WI38 (cell line): ENCODE data around the gene ZNF799.
A peak's percentile ranks its signal among the peaks of the same experiment; 100 is the strongest.
"Not testable (repeated sequence)": the region's sequence is repeated elsewhere in the genome, so short reads cannot be mapped to it uniquely, and the experiment has no call there.

Source experiments
- H3K4me3 ChIP-seq: 2 replicates; pipeline ENCODE4 v1.5.1; 2011; ENCODE audit warnings: low read depth, mild to moderate bottlenecking, control low read depth, low read length
- TF ChIP-seq, protein P1 (sequence below): IDR thresholded peaks from 2 replicates; pipeline ENCODE4 v1.5.1; 2012; ENCODE audit warnings: low read depth, mild to moderate bottlenecking, control low read depth, low read length

ZNF799 gene

DNA sequence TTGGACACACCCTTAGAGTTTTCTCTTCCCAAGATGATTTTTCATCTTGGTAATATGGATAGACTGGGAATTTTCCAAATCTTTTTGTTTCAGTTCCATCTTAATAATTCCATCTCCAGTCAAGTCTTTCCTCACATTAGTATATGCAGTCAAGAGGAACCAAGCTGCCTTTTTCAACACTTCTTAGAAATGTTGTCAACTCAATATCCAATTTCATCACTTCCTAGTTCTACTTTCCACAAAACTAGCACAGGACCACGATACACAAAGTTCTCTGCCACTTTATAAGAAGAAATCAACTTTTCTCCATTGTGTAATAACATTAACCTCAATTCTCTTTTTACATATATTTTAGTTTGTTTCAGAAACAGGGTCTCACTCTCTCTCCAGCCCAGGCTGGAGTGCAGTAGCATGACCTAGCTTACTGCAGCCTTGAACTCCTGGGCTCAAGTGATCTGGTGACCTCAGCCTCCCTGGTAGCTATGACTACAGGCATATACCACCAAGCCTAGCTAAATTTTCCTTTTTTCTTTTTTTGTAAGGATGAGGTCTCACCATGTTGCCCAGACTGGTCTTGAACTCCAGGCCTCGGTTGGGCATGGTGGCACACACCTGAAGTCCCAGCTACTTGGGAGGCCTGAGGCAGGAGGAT, 24.3 kb upstream of the ZNF799 start:
- no peak overlapping the region for H3K4me3 ChIP-seq
- TF ChIP-seq, protein P1, sequence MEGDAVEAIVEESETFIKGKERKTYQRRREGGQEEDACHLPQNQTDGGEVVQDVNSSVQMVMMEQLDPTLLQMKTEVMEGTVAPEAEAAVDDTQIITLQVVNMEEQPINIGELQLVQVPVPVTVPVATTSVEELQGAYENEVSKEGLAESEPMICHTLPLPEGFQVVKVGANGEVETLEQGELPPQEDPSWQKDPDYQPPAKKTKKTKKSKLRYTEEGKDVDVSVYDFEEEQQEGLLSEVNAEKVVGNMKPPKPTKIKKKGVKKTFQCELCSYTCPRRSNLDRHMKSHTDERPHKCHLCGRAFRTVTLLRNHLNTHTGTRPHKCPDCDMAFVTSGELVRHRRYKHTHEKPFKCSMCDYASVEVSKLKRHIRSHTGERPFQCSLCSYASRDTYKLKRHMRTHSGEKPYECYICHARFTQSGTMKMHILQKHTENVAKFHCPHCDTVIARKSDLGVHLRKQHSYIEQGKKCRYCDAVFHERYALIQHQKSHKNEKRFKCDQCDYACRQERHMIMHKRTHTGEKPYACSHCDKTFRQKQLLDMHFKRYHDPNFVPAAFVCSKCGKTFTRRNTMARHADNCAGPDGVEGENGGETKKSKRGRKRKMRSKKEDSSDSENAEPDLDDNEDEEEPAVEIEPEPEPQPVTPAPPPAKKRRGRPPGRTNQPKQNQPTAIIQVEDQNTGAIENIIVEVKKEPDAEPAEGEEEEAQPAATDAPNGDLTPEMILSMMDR = no peak

DNA sequence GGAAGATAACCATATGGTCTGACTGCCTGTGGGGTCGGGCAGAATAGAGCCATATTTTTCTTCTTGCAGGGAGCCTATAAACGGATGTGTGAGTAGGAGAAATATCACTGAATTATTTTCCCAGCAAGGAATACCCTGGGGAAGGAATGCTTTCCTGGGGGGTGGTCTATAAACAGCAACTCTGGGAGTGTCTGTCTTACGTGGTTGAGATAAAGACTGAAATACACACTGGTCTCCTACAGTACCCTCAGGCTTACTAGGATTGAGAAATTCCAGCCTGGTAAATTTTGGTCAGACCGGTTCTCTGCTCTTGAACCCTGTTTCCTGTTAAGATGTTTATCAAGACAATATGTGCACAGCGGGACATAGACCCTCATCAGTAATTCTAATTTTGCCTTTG, 16.2 kb upstream of the ZNF799 start:
- H3K4me3 ChIP-seq = not testable (repeated sequence)

DNA sequence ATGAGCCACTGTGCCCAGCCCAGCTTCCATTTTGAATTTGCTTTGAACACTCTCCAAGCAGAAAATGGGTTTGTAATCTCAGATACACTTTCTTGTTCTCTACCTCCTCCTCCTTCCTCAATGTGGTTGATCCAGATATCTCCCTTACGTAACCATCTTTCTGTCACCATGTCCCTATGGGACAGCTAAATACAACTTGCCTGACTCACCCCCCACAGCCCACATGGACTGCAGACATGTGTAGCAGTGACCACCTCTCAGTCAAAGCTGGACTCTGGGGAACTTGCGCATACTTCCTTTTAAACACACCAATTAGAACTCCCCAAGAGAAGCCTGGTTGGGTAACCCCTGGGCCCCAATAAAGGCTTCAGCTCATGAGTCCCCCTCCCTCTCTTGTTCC, 10.8 kb upstream of the ZNF799 start:
- TF ChIP-seq, protein P1 = no peak
- no peak overlapping the region for H3K4me3 ChIP-seq

DNA sequence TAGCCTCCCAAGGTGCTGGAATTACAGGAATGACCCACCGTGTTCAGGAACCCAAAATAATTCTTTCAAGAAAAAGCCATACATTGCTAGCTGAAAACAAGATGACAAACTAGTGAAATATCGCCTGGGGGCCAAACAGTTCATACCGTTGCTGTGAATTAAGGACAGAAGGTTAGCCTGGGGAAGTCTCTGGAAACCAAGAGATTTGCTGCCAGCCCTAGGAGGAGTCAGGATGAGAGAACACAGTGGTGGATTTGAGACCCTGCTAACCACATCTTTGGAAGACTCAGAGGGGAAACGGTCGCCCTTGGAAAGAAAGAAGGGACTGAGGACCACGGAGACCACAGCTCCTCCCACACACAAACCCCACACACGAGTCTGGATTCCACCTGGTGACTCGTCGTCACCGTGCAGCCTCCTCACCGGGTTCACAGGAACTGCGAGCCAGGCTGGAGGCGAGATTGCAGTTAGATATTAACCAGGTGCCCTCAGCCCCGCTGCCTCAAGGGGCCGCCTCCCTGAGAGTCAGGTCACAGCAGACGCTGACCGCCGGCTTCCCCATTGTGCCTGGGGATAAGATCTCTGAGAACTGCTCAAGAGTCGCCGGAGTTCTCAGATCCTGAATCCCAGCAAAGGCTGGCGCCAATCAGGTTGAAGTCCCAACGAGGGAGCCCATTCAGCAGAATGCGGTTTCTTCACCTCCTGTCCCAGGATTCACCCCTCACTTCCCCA, 1.0 kb downstream of the ZNF799 start:
- H3K4me3 ChIP-seq = peak overlapping the region; percentile 78

DNA sequence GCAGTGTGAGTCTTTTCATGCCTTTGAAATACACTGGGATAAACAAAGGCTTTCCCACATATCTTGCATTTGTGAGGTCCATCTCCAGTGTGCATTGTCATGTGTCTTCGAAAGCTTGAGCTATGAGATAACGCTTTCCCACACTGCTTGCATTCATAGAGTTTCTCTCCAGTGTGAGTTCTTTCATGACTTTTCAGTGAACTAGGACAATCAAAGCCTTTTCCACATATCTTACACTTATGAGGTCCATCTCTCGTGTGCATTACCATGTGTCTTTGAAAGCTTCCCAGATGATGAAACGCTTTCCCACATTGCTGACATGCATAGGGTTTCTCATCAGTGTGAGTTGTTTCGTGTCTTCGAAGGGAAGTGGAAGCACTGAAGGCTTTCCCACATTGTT, 9.9 kb downstream of the ZNF799 start:
- not testable (repeated sequence) for H3K4me3 ChIP-seq

DNA sequence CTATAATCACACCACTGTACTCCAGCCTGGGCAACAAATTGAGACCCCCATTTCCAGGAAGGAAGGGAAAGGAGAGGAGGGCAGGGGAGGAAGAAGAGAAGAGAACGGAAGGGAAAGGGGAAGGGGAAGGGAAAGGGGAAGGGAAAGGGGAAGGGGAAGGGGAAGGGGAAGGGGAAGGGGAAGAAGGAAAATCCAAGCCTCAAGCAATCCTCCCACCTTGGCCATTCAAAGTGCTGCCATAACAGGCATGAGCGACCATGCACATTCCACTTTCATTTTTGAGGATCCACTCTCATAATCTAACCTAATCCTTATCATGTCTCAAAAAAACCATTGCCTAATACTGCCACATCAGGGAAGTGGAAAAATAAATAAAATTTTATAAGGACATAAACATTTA, 14.7 kb downstream of the ZNF799 start:
- H3K4me3 ChIP-seq = not testable (repeated sequence)

DNA sequence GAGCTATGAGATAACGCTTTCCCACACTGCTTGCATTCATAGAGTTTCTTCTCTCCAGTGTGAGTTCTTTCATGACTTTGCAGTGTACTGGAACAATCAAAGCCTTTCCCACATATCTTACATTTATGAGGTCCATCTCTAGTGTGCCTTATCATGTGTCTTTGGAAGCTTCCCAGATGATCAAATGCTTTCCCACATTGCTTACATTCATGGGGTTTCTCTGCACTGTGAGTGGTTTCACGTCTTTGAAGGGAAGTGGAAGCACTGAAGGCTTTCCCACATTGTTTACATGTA, 20.7 kb downstream of the ZNF799 start:
- H3K4me3 ChIP-seq = no peak overlapping the region
- TF ChIP-seq, protein P1 = no peak

DNA sequence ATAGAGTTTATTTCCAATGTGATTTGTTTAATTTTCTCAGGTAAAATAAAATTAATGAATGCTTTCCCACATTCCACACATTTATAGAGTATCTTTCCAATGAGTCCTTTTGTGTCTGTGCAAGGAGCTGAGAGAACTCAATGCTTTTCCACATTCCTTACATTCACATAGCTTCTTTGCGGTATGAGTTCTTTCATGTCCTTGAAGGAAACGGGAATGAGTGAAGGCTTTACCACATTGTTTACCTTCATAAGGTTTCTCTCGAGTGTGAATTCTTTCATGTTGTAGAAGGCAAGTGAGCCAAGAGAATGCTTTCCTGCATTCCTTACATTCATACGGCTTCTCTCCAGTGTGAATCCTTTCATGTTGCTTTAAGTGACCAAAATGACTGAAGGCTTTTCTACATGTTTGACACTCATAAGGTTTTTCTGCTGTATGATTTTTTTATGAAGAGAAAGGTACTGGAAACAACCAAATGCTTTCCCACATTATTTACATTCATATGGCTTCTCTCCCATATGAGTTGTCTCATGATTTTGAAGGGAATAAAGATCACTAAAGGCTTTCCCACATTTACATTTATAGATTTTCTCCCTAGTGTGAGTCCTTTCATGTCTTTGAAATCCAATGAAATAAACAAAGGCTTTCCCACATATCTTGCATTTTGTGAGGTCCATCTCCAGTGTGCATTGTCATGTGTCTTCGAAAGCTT, 21.2 kb downstream of the ZNF799 start:
- TF ChIP-seq, protein P1 = no peak
- H3K4me3 ChIP-seq = no peak overlapping the region

DNA sequence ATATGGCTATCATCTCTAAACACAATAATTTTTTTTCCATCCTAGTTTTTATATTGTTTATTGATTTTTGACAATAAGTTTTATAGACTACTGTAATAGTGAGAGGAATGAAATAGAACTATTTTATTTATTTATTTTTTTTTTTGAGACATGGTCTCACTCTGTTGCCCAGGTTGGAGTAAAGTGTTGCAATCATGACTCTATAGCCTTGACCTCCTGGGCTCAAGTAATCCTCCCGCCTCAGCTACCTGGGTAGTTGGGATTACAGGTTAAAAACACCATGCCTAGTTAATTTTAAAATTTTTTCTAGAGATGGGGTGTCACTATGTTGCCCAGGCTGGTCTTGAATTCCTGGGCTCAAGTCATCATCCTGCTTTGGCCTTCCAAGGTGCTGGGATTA, 27.0 kb downstream of the ZNF799 start:
- TF ChIP-seq, protein P1 = no peak
- H3K4me3 ChIP-seq = no peak overlapping the region
